Motor neuron (in vitro differentiated cells): Measurements from ENCODE around the gene FAM210A. TPM values are rescaled to one million over a fixed set of nuclear protein-coding genes. Genes with fewer than 3 reads are reported as not detected.

Experiments used
- ATAC-seq, 8 experiments: fragments of 200-7000 bp; cut with Tn5 transposase; replicated peaks in 6 of 8; 2 replicates each; pipeline ENCODE4 v1.8.0; 2021; ENCODE audit warnings: mild to moderate bottlenecking in 8 of 8, moderate library complexity in 8 of 8
- H3K27ac ChIP-seq, 2 donors: fragments of 250-450 bp; sonication (Bioruptor Pico); 2 replicates each; pipeline ENCODE4 v1.9.0; 2021; ENCODE audit warnings: antibody characterized with exemption in 2 of 2, mild to moderate bottlenecking in 2 of 2, moderate library complexity in 1 of 2
- H3K4me1 ChIP-seq, 2 donors: fragments of 250-450 bp; sonication (Bioruptor Pico); replicated peaks in 1 of 2; 2 replicates each; pipeline ENCODE4 v1.6.1; 2021; ENCODE audit warnings: antibody characterized with exemption in 2 of 2, mild to moderate bottlenecking in 2 of 2, moderate library complexity in 1 of 2
- H3K4me3 ChIP-seq, 5 donors: fragments of 250-450 bp; sonication (Bioruptor Pico); 2 replicates each; pipeline ENCODE4 v1.9.0; 2021; ENCODE audit warnings: antibody characterized with exemption in 5 of 5, mild to moderate bottlenecking in 5 of 5, moderate library complexity in 4 of 5
- WGBS, 10 experiments: fragments of 450-650 bp; shearing (Covaris generic); methylation state at CpG; one replicate each; pipeline ENCODE4 v1.0.0; 2022; 5-methylcytosine and 5-hydroxymethylcytosine counted together
- in situ Hi-C, 9 experiments: fragments of 400-800 bp; cut with MboI; loops; one replicate each; pipeline ENCODE4 v1.15.0; 2021; ENCODE audit warnings: low sequenced_read_pairs in 9 of 9, low pct_unique_long_range_greater_than_20kb in 2 of 9; ENCODE audit not compliant: unreplicated experiment in 9 of 9
- total RNA-seq, 8 experiments: library from RNA; unstranded; fragments of 300-600 nt; gene quantifications; 2 replicates each; pipeline versions ENCODE4 v1.2.3 to v1.2.4, GENCODE V29; 2022

Gene FAM210A
- total RNA-seq, 8 experiments from 2014 or later, result 7.5 to 15.8 (median 13.3) TPM

DNA sequence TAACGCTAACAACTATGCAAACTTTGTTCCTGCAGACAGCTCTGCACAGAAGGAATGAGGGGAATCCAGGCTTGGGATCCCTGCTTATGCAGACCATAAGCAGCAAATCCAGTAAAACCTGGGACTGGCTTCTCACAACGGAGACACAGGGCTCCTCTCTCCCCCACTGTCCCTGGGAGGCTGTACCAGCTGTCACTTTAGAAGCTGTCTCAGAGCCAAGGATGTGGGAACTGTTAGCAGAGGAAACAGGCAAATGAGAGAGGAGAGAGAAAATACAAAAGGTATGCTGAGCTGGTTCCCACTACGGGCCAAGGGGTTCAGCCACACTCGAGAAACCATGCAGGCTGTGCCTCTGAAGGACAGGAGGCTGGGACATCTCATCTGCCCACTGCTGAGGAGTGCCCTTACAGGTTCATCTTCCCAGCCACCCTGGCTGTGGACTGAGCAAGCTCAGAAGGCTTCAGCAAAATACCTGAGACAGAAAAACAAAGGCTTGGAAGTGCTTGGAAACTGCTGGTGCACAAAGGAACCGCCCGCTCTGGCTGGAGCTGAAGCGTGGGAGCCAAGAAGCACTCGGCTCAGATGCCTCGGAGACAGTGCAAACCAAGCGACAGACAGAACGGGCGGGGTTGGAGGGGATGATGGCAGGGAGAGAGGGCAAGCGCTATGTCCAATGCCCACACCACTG, 72.5 kb downstream of the FAM210A start:
- in situ Hi-C loops, result loop anchor here in 1 of 9 experiments (25.0 kb wide), 1 partner anchor 108 kb away; no protein-coding TSS in a partner anchor
- no peak overlapping the region for H3K27ac ChIP-seq
- 66 to 100% (median 80%) methylated on average over 1 to 4 of the region's 13 CpGs; no CpG with 5 or more reads in 4 of the 10 experiments for WGBS, 10 experiments
- peaks cover 4 to 11% of the 10 kb centered on the region in 2 donors for H3K4me1 ChIP-seq
- no peak overlapping the region for H3K4me3 ChIP-seq
- peak in 6 of 8 experiments; percentile 59 to 93 (median 76) for ATAC-seq

DNA sequence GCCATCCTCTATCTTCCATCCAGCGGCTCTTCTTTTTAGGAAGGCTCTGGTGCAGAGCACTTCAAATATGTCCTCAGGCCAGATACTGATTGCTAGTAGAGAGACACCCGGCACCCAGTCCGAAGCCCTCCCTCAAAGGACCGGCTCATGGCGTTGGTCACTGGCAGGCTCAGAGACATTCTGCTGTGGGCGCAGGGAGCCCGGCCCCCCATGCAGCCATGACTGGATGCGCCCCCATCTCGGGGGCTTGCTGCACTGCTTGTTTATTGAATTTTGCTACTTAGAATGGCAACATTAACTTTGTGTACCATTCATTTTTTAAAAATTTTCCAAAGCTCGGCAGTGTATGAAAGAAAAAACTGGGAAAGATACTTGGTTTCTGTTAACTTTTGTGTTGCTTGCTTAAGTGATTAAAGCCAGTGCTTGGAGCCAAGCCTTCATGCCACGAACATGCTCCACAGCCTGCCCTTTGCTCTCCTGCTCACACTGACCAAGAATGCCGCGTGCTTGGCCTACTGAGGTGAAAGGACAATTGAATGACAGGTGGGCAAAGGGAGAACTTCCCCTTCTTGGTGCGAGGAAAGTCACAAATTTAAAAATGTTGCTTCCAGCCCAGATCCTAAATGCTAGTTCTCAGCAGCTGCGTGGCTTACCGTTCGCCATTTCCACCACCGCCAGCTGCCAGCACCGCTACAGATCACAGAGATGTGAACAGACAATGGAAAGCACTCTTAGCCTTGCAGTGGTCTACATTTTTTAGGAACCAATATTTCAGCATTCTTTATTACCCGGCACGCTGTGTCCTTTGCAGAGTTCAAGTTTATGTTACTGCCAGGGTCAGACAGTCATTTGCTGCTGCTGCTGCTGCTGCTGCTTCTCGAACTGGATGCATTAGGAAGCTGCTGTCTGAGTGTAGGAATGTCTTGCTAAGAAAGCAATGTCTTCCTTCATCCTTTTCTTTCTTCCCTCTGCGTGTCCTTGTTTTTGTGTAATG, 76.7 kb downstream of the FAM210A start:
- ATAC-seq, result peak in 1 of 8 experiments; percentile 15
- Histone ChIP-seq H3K4me3 (no peak overlapping the region), H3K4me1 (peaks cover 4 to 11% of the 10 kb centered on the region in 2 donors), H3K27ac (no peak overlapping the region)
- in situ Hi-C loops, result loop anchor here in 3 of 9 experiments (25.0 kb wide), 2 partner anchors 113 to 437 kb away; partner anchors contain the start of gene LDLRAD4 (in 2 of the 3)
- 66 to 100% (median 81%) methylated on average over 1 to 19 of the region's 23 CpGs for WGBS, 10 experiments

DNA sequence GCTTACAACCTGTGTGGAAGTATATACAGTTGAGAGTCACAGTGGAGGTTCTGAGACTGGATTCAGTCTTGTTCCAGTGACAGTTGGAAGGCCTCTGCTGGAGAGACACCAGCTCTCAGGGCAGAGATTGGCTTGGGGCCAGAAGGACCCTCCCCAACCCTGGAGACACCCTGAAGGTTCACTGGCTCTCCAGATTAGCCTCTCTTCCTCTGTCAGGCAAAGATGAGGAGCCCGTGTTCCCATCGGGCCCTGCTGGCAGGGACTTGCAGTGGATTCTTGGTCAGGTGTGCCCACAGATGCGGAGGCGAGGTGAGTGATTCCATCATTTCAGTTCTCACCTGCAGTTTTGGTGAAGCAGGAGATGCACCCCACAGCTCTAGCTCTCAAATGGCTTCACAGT, 78.6 kb downstream of the FAM210A start:
- WGBS, 10 experiments, result 74 to 100% (median 98%) methylated on average over 1 to 4 of the region's 4 CpGs; no CpG with 5 or more reads in 6 of the 10 experiments
- Histone ChIP-seq H3K4me3 (no peak overlapping the region), H3K27ac (no peak overlapping the region), H3K4me1 (peaks cover 4 to 5% of the 10 kb centered on the region in 2 donors)
- ATAC-seq, result no peak
- in situ Hi-C loops, result loop anchor here in 2 of 9 experiments (25.0 kb wide), 1 partner anchor 435 kb away; the partner anchor contains the start of gene LDLRAD4 (in 2 of the 2)

DNA sequence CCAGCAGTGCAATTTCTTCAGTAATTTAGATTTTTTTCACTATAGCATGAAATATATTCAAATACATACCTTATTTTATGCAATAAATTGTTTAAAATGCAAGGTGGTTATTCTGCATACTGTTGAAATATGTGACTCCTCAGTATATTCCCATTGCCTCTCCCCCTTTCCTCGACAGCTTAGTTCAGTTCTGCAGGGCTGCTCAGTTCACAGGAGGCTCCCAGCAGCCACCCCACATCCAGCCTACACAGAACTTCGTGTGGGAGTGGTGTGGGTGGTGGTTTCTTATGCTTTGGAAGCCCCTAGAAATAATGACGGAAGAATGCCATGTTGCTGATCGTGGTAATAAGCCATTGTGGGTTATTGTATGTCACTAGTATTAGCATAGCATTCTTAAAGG, 79.7 kb downstream of the FAM210A start:
- Histone ChIP-seq H3K4me3 (no peak overlapping the region), H3K27ac (no peak overlapping the region), H3K4me1 (peaks cover 4 to 5% of the 10 kb centered on the region in 2 donors)
- ATAC-seq, result peak in 2 of 8 experiments; percentile 34 to 68
- in situ Hi-C loops, result loop anchor here in 2 of 9 experiments (25.0 kb wide), 1 partner anchor 434 kb away; the partner anchor contains the start of gene LDLRAD4 (in 2 of the 2)
- WGBS, 10 experiments, result 10 to 79% (median 53%) methylated on average over 1 to 4 of the region's 4 CpGs; no CpG with 5 or more reads in 3 of the 10 experiments

DNA sequence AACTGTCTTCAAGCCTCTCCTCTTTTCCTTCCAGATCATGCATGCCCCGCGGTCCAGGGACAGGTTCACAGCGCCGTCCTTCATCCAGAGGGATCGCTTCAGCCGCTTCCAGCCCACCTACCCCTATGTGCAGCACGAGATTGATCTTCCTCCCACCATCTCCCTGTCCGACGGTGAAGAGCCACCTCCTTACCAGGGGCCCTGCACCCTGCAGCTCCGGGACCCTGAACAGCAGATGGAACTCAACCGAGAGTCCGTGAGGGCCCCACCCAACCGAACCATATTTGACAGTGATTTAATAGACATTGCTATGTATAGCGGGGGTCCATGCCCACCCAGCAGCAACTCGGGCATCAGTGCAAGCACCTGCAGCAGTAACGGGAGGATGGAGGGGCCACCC, 81.3 kb downstream of the FAM210A start:
- in situ Hi-C loops, result loop anchor here in 2 of 9 experiments (25.0 kb wide), 1 partner anchor 433 kb away; the partner anchor contains the start of gene LDLRAD4 (in 2 of the 2)
- H3K27ac ChIP-seq, result no peak overlapping the region

DNA sequence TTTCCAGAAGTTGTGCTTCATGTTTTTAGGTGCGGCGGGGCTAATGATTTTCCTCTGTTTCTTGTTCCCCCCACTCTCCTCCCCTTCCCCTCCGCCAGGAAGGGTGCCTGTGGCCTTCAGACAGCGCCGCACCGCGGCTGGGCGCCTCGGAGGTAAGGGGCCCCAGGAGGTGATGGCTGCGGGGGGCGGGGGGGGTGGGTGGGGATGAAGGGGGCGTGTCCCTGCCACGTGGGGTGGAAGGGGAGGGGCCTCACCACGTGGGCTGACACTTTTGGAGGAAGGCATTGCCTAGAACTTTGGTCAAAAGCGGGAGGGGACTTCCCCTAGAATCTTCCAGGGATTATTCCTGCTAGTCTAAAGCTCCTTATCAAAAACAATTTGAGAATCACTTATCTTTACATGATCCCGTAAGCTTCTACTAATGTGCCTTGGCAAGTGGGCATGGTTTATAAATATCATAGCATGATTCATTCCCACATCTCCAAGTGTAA, 83.1 kb downstream of the FAM210A start:
- Histone ChIP-seq H3K4me3 (no peak overlapping the region), H3K4me1 (no peaks in the 10 kb centered on the region), H3K27ac (no peak overlapping the region)
- no peak for ATAC-seq
- in situ Hi-C loops, result loop anchor here in 2 of 9 experiments (25.0 kb wide), 1 partner anchor 431 kb away; the partner anchor contains the start of gene LDLRAD4 (in 2 of the 2)
- 50 to 80% (median 67%) methylated on average over 1 of the region's 16 CpGs; no CpG with 5 or more reads in 7 of the 10 experiments for WGBS, 10 experiments

More for the DNA sequence above, 81.3 kb downstream of the FAM210A start:
- Histone ChIP-seq H3K4me1 (peaks cover under 1 to 2% of the 10 kb centered on the region in 2 donors), H3K4me3 (no peak overlapping the region)
- WGBS, 10 experiments, result 40 to 93% (median 89%) methylated on average over 1 to 12 of the region's 16 CpGs; no CpG with 5 or more reads in 3 of the 10 experiments
- ATAC-seq, result no peak

DNA sequence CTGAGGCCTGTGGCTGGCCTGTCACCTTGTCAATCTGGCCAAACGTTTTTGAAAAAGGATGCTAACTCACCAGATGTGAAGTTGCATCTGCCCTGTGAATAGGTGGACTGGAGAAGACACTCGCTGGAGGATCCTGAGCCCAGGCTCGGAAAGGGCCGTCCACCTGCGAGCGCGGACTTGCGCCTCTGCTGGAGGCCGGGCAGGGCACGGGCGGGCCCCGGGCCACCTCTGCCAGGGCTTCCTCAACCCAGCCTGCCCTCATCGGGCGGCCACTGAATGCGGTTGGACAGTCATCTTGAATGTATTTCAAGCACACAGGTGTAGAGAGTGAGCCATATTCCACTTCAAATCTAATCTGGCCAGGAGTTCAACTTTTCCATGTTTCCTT, 83.9 kb downstream of the FAM210A start:
- H3K27ac ChIP-seq, result no peak overlapping the region
- 29 to 100% (median 71%) methylated on average over 1 to 7 of the region's 15 CpGs; no CpG with 5 or more reads in 5 of the 10 experiments for WGBS, 10 experiments

DNA sequence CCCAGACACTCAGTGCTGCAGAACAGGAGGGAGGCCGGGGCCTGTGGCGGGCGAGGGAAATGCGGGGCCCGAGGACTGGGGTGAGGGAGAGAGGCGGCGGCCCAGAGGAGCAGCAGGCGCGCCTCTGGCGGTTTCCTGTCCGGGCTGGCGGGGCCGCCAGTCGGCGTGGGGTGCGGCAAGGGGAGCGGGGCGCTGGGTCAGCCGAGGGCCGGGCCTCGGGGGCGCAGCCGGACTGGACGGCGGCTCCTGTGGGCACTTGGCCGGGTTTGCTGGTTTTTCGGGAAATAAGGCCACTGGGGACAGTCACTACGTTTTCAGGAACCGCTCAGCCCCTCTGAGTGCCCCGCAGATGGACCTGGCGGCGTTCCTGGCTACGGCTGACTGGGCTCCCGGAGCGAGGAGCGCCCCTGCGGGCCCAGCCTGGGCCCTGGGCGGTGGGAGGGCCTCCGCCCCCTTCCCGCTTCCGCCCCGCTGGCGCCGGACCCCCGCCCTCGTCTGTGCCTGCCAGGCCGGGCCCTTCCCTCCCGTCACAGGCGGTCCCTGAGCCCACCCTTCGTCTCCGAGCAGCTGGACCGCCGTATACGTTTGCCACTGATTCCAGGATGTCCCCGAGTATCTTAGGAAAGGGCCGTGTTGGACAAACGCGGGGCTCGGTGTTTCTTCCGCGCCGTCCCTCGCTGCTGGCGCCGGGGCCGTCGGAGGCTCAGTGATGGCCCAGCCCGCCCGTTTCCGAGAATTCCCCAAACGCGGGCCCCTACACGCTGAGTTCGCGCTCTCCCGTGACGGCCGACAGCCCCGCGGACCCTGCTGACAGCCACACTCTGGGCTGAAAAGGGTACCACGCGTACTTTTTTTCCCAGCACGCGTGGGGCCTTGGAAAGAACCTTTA, 84.6 kb downstream of the FAM210A start:
- H3K4me3 ChIP-seq, result no peak overlapping the region
- in situ Hi-C loops, result loop anchor here in 2 of 9 experiments (25.0 kb wide), 1 partner anchor 429 kb away; the partner anchor contains the start of gene LDLRAD4 (in 2 of the 2)

More for the DNA sequence above, 83.9 kb downstream of the FAM210A start:
- no peak overlapping the region for H3K4me3 ChIP-seq
- in situ Hi-C loops, result loop anchor here in 2 of 9 experiments (25.0 kb wide), 1 partner anchor 430 kb away; the partner anchor contains the start of gene LDLRAD4 (in 2 of the 2)
- no peaks in the 10 kb centered on the region for H3K4me1 ChIP-seq
- ATAC-seq, result no peak

DNA sequence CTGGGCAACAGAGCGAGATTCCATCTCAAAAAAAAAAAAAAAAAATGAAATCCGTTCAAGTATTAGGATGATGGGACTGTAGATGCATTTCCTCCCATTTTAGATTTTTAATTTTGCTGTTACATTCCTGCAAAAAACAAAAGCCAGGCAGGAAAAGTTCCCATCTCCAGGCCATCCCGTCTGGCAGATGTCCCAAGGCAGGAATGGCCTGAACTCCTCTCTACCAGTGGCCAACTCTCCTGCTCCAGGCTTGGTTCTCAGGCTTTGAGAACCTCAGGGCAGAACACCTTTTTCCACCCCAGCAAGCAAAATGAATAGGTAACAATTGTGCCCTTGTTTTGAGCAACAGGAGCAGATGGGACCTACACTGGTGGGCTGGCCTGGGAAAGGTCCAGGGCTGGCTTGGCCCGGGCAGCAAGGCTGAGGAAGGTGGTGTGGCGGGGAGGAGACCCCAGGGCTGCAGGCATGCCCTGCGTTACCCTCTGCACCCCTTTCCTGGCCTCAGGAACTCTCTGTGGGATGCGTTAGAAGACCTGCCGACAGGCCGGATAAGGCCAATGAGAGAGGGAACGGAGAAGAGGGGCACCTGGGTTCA, 86.0 kb downstream of the FAM210A start:
- 43 to 100% (median 76%) methylated on average over 1 to 8 of the region's 10 CpGs; no CpG with 5 or more reads in 1 of the 10 experiments for WGBS, 10 experiments
- ATAC-seq, result no peak
- Histone ChIP-seq H3K27ac (no peak overlapping the region), H3K4me3 (no peak overlapping the region), H3K4me1 (no peaks in the 10 kb centered on the region)
- in situ Hi-C loops, result loop anchor here in 2 of 9 experiments (25.0 kb wide), 1 partner anchor 428 kb away; the partner anchor contains the start of gene LDLRAD4 (in 2 of the 2)

More for the DNA sequence above, 84.6 kb downstream of the FAM210A start:
- Histone ChIP-seq H3K27ac (no peak overlapping the region), H3K4me1 (no peaks in the 10 kb centered on the region)
- WGBS, 10 experiments, result 40 to 100% (median 75%) methylated on average over 1 to 15 of the region's 84 CpGs; no CpG with 5 or more reads in 4 of the 10 experiments
- peak in 3 of 8 experiments; percentile 44 to 78 (median 67) for ATAC-seq

DNA sequence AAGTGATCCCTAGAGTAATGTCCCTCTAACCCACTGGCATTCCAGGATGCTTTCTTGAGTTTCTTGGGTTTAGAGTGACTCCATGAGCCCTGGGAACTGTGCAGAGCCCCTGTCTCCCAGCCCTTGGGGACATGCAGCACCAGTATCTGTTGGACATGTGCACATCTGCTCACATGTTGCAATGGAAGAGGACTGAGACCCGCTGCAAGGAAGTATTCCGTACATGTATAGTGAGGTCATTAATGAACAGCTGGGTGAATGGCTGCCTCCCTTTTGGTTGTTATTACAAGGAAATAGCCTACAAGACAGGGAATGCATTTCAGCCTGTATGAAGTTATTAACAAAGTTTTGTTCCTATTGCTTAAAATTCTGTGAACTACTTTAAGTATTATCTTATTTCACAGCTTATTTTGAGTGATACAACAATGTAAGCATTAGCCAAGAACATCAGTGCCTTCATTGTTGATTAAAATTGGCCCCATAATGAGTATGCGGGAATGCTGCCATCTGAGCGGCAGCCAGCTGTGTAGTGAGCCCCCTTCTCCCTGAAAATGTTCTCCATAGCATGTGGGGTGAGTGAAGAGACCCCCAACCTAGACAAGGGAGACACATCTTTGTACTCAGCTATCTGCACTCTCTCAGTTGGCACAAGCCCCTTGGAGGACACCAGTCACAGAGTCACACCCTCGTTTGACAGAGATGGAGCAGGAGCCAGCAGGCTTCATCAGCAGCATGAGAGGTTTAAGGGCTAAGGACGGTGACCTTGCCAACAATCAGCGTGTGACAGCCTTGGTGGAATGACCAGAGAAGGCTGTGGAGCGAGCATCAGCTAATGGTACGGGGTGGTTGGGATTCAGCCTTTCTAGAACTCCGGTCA, 87.4 kb downstream of the FAM210A start:
- Histone ChIP-seq H3K4me1 (no peaks in the 10 kb centered on the region), H3K27ac (no peak overlapping the region), H3K4me3 (no peak overlapping the region)
- in situ Hi-C loops, result loop anchor here in 3 of 9 experiments (10.0 to 25.0 kb wide), 2 partner anchors 84 to 427 kb away; partner anchors contain the start of gene LDLRAD4 (in 2 of the 3)
- 0 to 100% (median 70%) methylated on average over 1 to 5 of the region's 10 CpGs; no CpG with 5 or more reads in 1 of the 10 experiments for WGBS, 10 experiments
- no peak for ATAC-seq
